ENCODE measurements around the gene FERD3L. TPM values are rescaled to one million over a fixed set of nuclear protein-coding genes. Genes with fewer than 3 reads are reported as not detected.

The FERD3L gene
- total RNA-seq, 1 experiment from 2014 or later, result not detected

DNA sequence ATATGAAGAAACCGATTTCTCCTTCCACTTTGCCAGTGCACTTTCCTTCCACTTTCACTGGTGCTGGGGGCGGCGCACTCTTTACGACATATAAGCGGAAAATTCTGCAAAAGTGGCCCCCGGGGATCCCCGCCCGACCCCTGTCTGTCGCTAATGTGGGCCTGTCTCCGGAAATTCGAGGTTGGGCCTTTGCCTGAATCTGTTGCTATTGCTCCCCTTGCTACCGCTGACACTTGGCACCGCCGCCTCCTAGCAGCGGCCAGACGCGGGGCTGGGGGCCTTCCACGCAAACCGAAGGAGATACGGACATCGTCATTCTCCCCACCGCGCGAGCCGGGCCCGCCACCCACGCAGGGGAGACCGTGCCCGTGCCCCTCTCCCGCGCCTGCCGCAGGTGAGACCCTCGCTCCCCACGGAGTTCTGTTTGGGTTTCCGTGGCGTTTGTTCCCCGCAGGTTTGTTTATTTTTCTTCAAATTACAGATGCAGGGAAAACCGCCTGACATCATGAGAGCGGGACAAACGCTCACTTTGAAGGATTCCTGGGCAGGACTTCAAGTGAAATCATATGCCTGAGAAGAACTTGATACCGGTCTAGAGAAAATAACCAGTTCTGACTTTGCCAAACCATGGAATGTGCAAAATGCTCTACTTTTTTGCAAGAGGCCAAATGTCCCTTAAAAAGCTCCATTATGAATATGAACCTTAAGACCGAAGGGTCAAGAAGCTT lies 32.8 kb downstream of the FERD3L start:
- H3K27ac ChIP-seq, result peak overlapping the region; percentile 75
- peak overlapping the region; percentile 93 for H3K4me3 ChIP-seq
- no peaks in the 10 kb centered on the region for H3K9me3 ChIP-seq (replicated peaks)
- H3K27me3 ChIP-seq (replicated peaks), result no peaks in the 10 kb centered on the region
- peaks cover 67% of the 10 kb centered on the region for H3K36me3 ChIP-seq
- peak; percentile 61 to 85 for DNase-seq (ENCODE audit: low read depth in 1 of 2, low spot score in 2 of 2)
- peaks cover 67% of the 10 kb centered on the region for H3K4me1 ChIP-seq (replicated peaks)

DNA sequence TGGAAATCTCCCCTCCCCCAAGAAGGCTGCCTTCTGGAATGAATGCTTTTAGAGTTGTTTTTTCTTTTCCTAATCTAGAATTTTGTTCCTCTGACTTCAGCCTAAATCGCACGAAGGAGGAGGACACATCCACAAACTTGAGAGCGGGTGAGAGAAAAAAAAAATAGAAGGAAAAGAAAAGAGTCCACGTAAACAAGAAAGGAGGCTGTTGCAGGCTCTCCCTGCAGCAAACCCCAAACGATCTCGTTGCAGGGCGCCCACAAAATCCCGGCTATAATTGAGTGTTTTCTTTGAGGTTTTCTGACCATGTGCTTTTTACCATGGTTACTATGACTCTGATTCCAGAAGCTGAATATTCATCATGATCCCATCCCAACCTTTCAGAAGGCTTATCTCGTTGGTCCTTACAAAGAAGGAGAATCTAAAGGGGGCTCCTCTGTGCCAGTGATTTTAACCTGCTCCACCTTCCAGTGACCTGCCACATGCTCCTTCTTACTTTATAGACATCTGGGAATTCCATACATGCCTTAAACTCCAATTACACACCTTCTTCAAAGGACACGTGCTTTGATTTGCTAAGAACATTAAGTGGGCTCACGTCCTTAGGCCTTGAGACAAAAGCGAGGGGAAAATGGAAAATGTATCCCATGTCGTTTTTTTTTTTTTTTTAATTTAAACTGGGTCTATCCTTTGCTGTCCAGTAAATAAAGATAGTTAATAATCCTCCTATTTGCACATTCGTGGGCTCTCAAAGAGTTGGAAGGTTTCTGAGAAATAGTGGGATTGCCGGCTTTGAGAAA lies 33.5 kb downstream of the FERD3L start:
- Histone ChIP-seq H3K4me1 (replicated peaks) (peaks cover 70% of the 10 kb centered on the region), H3K4me3 (peak overlapping the region; percentile 93), H3K36me3 (peaks cover 61% of the 10 kb centered on the region), H3K27ac (peak overlapping the region; percentile 75), H3K9me3 (replicated peaks) (no peaks in the 10 kb centered on the region), H3K27me3 (replicated peaks) (no peaks in the 10 kb centered on the region)
- peak in 1 of 2 experiments; percentile 69 for DNase-seq (ENCODE audit: low read depth in 1 of 2, low spot score in 2 of 2)

DNA sequence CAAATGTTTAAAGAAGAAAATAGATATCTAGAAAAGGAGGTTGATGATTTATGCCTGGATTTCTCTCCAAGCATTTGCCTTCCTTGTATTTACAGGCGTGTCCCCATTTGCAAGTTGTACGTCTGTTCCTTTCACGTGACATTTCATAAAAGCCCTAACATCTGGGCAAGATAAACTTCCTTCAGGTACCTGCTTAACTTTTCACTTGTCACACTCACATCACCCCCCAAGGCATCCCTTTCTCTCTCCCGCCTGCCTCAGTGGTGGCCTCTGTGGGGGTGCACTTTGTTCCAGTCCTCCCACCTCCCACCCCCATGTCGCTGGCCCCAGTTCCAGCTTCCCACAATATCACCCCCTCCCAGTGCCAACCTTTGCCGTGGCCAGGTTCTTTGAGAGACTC lies 34.4 kb downstream of the FERD3L start:
- no peaks in the 10 kb centered on the region for H3K27me3 ChIP-seq (replicated peaks)
- DNase-seq (ENCODE audit: low read depth in 1 of 2, low spot score in 2 of 2), result no peak
- H3K4me3 ChIP-seq, result no peak overlapping the region
- H3K36me3 ChIP-seq, result peaks cover 52% of the 10 kb centered on the region
- H3K27ac ChIP-seq, result no peak overlapping the region
- H3K4me1 ChIP-seq (replicated peaks), result peaks cover 79% of the 10 kb centered on the region
- H3K9me3 ChIP-seq (replicated peaks), result no peaks in the 10 kb centered on the region

DNA sequence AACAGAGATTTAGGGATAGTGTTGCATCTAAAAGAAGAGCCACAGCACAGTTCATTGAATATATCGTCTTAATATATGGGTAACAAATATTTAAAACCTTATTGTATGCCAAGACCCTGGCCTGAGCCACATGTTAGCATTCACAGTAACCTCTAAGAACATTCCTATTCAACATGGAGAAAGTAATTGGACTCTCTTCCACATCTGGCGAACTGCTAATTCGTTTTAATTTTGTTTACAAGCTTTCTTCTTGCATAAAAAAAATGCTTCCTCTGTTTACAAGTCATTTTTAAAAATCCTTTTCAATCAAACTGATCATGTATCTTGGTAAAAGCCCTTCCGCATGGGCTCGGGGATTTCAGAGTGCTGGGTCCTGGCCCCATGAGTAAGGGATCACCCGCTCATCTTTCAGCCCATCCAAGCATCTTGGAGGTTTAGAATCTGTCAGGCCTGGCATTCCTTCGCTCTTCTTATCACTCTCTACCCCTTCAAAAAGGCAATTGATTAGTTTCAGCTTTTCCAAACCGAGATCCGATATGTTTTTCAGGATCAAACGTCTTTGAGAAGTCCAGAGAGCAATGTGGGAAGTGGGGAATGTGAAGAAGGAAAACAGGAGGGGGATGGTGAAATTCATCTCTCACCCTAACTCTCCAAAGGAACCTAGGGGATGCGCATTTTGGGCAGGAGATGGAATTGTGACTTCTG lies 35.0 kb downstream of the FERD3L start:
- H3K27ac ChIP-seq, result no peak overlapping the region
- no peak for DNase-seq (ENCODE audit: low read depth in 1 of 2, low spot score in 2 of 2)
- H3K36me3 ChIP-seq, result peaks cover 47% of the 10 kb centered on the region
- no peaks in the 10 kb centered on the region for H3K9me3 ChIP-seq (replicated peaks)
- H3K4me1 ChIP-seq (replicated peaks), result peaks cover 84% of the 10 kb centered on the region
- H3K4me3 ChIP-seq, result no peak overlapping the region
- H3K27me3 ChIP-seq (replicated peaks), result no peaks in the 10 kb centered on the region

DNA sequence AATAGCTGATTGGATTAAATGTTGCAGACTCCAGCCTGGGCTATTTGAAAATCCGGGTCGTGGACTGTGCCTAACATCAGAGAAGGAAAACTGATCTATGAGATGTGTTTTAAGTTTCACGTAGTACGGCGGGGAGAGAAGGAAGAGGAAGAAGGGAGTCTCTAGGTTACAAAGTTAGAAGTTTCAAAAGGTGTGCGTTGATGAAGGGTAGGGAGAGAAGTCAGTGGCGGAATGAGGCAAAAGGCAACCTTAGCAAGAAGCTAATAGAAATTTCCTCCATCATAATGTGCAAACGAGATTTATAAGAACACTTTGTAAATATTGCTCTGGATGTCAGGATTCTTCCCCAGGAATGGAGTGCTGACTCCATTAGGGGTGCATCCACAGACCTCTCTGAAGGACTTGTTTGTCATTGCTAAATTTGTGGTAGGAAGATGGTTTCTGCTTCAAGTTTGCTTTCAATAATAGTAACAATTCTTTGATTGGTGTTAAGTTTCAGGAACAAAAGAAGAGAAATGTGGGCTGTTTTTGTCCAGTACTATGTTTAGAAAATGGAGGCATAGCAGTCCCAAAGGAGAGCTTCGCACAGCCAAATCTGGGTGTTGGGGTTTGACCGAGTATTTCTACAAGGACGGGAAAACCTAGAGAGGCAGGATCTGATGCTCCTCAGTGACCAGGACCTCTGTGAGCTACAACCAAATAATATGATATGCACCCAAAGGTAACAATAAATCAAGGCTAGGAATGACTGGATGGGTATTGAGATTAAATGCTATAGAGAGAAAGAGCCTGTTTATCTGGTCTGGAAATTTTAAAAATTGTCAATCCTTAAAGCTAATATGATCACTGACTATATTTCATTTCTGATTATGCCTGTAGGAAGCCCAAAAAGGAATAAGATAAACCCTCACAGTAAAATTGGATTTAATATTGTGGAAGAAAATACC lies 35.9 kb downstream of the FERD3L start:
- DNase-seq (ENCODE audit: low read depth in 1 of 2, low spot score in 2 of 2), result no peak
- Histone ChIP-seq H3K9me3 (replicated peaks) (no peaks in the 10 kb centered on the region), H3K4me3 (peak overlapping the region; percentile 45), H3K4me1 (replicated peaks) (peaks cover 88% of the 10 kb centered on the region), H3K27me3 (replicated peaks) (no peaks in the 10 kb centered on the region), H3K27ac (peak overlapping the region; percentile 92), H3K36me3 (peaks cover 38% of the 10 kb centered on the region)

DNA sequence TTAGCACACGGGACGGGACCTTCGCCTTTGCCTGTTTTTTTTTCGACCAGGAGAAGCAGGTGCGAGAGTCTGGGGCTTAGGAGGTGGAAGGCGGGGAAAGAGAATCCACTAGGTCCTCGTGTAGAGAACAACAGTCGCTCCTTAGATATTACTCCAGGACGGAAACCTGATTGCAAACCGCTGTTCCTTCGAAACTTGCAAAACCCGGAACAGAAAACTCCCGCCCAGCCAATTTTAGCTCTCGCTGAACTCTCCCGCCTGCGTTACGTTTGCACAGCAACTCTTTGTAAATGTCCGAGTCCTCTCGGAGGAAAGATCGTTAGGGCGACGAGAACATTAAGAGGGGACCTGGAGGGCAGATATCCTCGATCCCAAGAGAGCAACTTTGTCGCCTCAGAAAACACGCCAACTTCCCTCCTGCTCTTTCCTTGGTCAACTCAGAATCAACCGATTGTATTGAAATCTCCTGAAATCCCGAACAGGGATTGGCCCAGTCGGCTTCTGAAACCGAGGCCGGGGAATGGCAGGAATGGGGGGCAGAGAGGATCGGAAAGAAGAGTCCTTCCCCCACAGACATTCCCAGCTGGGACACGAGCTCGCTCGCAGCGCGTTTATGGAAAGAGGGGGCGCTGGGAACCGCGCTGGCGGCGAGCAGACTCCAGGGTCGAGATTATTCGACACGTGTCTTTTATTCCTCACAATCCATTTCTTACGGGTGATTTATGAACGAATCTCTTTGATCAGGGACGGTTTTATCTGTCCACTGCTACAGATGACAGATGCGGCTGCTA lies 37.7 kb downstream of the FERD3L start:
- peaks cover 71% of the 10 kb centered on the region for H3K4me1 ChIP-seq (replicated peaks)
- peak; percentile 74 to 92 for DNase-seq (ENCODE audit: low read depth in 1 of 2, low spot score in 2 of 2)
- no peaks in the 10 kb centered on the region for H3K9me3 ChIP-seq (replicated peaks)
- peaks cover 21% of the 10 kb centered on the region for H3K36me3 ChIP-seq
- H3K27me3 ChIP-seq (replicated peaks), result no peaks in the 10 kb centered on the region
- H3K27ac ChIP-seq, result peak overlapping the region; percentile 92
- peak overlapping the region; percentile 45 for H3K4me3 ChIP-seq

DNA sequence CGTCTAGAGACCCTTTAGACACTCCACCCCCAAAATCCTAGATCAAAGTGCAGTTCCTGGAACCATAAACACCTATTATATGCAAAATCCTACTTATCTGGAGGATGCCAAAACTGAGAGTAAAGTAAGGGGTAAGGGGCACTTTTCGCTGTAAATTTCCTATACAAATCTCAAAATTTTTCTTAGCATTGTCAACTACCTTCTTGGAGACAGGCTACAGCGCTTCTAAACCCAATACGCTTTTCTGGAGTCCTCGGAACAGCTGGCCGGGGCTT lies 38.2 kb downstream of the FERD3L start:
- H3K4me3 ChIP-seq, result peak overlapping the region; percentile 45
- H3K4me1 ChIP-seq (replicated peaks), result peaks cover 68% of the 10 kb centered on the region
- no peaks in the 10 kb centered on the region for H3K27me3 ChIP-seq (replicated peaks)
- H3K27ac ChIP-seq, result peak overlapping the region; percentile 92
- peaks cover 16% of the 10 kb centered on the region for H3K36me3 ChIP-seq
- H3K9me3 ChIP-seq (replicated peaks), result no peaks in the 10 kb centered on the region
- no peak for DNase-seq (ENCODE audit: low read depth in 1 of 2, low spot score in 2 of 2)

DNA sequence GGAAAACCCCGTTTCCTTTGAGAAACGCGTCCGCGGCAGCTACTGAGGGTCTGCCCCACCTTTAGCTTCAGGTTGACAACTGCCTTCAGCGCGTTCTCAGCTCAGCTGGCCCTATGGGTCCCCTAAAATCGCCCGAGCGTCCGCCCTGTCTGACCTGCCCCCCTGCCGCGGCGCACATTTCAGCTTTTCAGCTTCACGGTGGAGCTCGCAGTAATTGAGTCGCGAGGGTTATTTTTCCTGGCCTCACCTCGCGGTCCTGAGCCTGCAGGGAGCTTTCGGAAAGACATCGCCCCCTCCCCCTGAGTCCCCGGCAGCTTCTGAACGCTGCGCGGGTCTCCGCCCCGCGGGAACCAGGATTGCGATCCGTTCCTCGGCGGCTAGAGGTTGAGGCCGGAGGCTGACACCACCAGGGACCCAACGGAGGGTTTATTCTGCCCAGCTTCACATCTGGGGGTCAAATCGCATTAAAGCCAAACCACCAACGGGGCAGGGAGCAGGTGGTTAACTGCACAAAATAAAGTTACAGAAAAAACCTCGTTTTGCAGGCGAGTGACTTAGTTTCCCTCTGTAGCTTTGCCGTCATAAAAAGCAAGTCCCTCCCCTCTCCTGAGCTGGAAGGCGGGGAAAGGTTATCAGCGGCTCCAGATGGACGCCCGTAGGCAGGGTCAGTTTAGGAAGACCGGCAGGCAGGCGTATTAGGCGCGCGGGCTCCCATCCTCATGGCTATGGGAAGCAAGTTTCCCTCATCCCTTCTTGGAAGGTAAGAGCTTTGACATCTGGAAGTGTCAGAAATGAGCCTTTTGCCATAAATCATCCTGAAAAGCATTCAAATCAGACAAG lies 38.8 kb downstream of the FERD3L start:
- H3K4me1 ChIP-seq (replicated peaks), result peaks cover 68% of the 10 kb centered on the region
- peak overlapping the region; percentile 45 for H3K4me3 ChIP-seq
- peak; percentile 62 to 67 for DNase-seq (ENCODE audit: low read depth in 1 of 2, low spot score in 2 of 2)
- H3K36me3 ChIP-seq, result peaks cover 11% of the 10 kb centered on the region; the same call in 1 of the 2 replicates
- H3K9me3 ChIP-seq (replicated peaks), result no peaks in the 10 kb centered on the region
- H3K27me3 ChIP-seq (replicated peaks), result no peaks in the 10 kb centered on the region
- H3K27ac ChIP-seq, result peak overlapping the region; percentile 92

DNA sequence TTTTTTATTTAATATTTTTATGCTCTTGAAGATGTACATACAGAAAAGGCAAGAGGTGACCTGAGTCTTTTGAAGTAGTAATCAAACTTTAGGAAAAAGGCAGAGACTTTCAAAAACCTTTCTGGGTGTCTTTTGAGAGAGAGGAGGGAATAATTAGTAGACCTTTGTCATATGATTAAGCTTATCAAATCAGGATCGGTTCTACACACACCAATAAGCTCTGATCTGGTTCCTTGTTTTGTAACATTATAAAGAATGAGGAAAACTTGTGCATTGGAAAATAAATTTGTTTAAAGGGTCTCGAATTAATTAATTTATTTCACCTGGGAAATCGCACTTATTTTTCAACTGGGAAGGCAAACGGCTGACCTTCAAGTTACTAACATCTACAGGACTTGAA lies 39.7 kb downstream of the FERD3L start:
- H3K27ac ChIP-seq, result peak overlapping the region; percentile 92

DNA sequence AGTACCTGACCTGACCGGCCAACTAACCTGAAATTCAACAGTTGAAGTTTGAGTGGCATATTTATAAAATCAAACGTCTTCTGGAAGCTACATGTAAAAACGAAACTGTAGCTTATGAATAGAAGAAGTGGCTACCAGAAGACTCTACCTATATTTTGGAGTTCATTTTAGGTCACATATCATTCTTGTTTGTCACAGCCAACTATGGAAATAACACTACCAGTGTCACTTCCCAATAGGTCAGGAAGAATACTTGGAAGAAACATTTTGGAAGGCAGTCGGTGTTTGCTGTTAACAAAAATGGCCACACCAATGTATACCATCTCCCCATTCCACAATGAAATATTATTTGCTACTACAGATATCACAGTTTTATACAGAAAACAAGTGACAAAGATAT lies 40.4 kb downstream of the FERD3L start:
- peak in 1 of 2 experiments; percentile 33 for DNase-seq (ENCODE audit: low read depth in 1 of 2, low spot score in 2 of 2)
- peaks cover under 1% of the 10 kb centered on the region; the same call in 1 of the 2 replicates for H3K36me3 ChIP-seq
- H3K27me3 ChIP-seq (replicated peaks), result no peaks in the 10 kb centered on the region
- H3K9me3 ChIP-seq (replicated peaks), result no peaks in the 10 kb centered on the region
- peaks cover 54% of the 10 kb centered on the region for H3K4me1 ChIP-seq (replicated peaks)
- no peak overlapping the region for H3K4me3 ChIP-seq
- no peak overlapping the region for H3K27ac ChIP-seq

More for the DNA sequence above, 39.7 kb downstream of the FERD3L start:
- DNase-seq (ENCODE audit: low read depth in 1 of 2, low spot score in 2 of 2), result no peak
- H3K4me3 ChIP-seq, result peak overlapping the region; percentile 45
- peaks cover 62% of the 10 kb centered on the region for H3K4me1 ChIP-seq (replicated peaks)
- H3K9me3 ChIP-seq (replicated peaks), result no peaks in the 10 kb centered on the region
- H3K36me3 ChIP-seq, result peaks cover 8% of the 10 kb centered on the region; the same call in 1 of the 2 replicates
- H3K27me3 ChIP-seq (replicated peaks), result no peaks in the 10 kb centered on the region

DNA sequence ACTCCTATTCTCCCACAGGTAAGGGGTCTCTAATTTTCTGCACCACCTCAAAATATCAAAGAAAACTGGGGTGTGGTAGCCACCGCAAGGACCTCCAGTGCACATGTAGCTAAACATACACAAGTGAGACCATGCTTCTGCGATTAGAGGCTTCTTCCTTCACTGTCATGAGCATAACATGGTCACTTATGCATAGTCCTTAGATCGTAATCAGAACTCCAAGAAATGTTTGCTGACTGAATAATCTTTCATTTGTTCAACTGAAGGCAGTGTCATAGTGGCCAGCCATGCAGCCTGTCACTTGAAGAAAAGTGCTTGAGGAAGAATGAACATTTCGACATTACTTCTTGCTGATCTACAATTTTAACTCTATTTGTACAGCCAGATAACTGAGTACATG lies 42.3 kb downstream of the FERD3L start:
- H3K27ac ChIP-seq, result no peak overlapping the region
- no peaks in the 10 kb centered on the region for H3K9me3 ChIP-seq (replicated peaks)
- no peaks in the 10 kb centered on the region for H3K36me3 ChIP-seq
- peaks cover 35% of the 10 kb centered on the region for H3K4me1 ChIP-seq (replicated peaks)
- DNase-seq (ENCODE audit: low read depth in 1 of 2, low spot score in 2 of 2), result no peak
- no peak overlapping the region for H3K4me3 ChIP-seq
- no peaks in the 10 kb centered on the region for H3K27me3 ChIP-seq (replicated peaks)

DNA sequence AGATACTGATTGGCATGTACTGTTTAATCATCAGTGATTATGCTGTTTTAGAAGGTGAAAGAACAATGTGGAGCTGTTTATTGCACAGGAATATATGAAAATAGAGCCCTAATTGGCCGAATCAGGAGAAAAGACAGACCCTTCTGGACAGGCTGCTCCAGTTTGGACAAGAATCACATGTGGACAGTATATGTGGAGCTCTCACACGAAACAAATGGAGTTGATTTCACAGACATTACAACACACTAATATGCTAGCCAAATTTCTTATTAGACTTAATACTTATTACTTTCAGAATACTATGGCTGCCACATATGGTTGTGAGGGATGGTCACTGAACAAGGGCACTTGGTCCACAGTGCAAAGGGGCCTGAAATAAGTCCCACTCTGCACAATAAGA lies 43.3 kb downstream of the FERD3L start:
- no peak for DNase-seq (ENCODE audit: low read depth in 1 of 2, low spot score in 2 of 2)
- H3K27ac ChIP-seq, result no peak overlapping the region

More for the DNA sequence above, 43.3 kb downstream of the FERD3L start:
- Histone ChIP-seq H3K4me1 (replicated peaks) (peaks cover 30% of the 10 kb centered on the region), H3K9me3 (replicated peaks) (no peaks in the 10 kb centered on the region), H3K4me3 (no peak overlapping the region), H3K36me3 (no peaks in the 10 kb centered on the region), H3K27me3 (replicated peaks) (no peaks in the 10 kb centered on the region)

Measured in SJSA1 (cell line).